LNCaP clone FGC (cell line): ENCODE data around the gene RPL39L.
A peak's percentile ranks its signal among the peaks of the same experiment; 100 is the strongest.

Experiments used
- DNase-seq: peaks from one replicate; pipeline ENCODE4 v3.0.0-alpha.2; 2011; ENCODE audit warnings: low read depth
- H3K4me3 ChIP-seq: 2 replicates; pipeline ENCODE4 v1.5.1; 2011; ENCODE audit warnings: mild to moderate bottlenecking, low read depth, low read length, control low read depth
- TF ChIP-seq, protein P1 (sequence below): IDR thresholded peaks from 2 replicates; pipeline ENCODE4 v1.5.1; 2012; ENCODE audit warnings: mild to moderate bottlenecking; ENCODE audit not compliant: control insufficient read depth, insufficient read depth; ENCODE audit errors: extremely low read depth

Gene RPL39L

GRCh38 chr3:187110156-187110555 lies 29.1 kb downstream of the RPL39L start:
- no peak for DNase-seq
- H3K4me3 ChIP-seq: no peak overlapping the region
- TF ChIP-seq, protein P1, sequence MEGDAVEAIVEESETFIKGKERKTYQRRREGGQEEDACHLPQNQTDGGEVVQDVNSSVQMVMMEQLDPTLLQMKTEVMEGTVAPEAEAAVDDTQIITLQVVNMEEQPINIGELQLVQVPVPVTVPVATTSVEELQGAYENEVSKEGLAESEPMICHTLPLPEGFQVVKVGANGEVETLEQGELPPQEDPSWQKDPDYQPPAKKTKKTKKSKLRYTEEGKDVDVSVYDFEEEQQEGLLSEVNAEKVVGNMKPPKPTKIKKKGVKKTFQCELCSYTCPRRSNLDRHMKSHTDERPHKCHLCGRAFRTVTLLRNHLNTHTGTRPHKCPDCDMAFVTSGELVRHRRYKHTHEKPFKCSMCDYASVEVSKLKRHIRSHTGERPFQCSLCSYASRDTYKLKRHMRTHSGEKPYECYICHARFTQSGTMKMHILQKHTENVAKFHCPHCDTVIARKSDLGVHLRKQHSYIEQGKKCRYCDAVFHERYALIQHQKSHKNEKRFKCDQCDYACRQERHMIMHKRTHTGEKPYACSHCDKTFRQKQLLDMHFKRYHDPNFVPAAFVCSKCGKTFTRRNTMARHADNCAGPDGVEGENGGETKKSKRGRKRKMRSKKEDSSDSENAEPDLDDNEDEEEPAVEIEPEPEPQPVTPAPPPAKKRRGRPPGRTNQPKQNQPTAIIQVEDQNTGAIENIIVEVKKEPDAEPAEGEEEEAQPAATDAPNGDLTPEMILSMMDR: no peak

GRCh38 chr3:187107989-187108388 lies 31.3 kb downstream of the RPL39L start:
- no peak overlapping the region for H3K4me3 ChIP-seq
- DNase-seq: no peak
- TF ChIP-seq, protein P1: no peak

- no peak overlapping the region for H3K4me3 ChIP-seq
- TF ChIP-seq, protein P1: no peak
- DNase-seq: no peak
Measured at GRCh38 chr3:187105700-187106099, 33.6 kb downstream of the RPL39L start.

- TF ChIP-seq, protein P1: no peak
Measured at GRCh38 chr3:187104933-187105332, 34.4 kb downstream of the RPL39L start.

DNA sequence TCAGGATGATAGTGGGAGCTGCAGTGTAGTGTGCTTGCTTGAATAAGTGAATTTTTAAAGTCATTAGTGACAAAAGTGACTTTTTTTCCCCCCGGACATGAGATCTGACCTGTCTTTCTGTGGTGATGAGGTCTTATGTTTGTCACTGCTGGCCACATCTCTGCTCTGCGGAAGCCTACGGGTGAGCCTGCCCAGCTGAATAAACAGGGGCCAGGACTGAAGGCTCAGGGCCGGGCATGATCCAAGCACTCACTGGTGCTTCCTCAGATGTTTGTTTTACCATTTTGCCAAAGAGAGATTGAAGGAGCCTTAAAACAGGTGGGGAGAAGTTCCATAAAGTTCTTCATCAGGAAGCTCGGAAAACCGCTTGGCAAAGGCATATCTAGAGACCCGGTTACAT lies 35.0 kb downstream of the RPL39L start:
- TF ChIP-seq, protein P1: no peak
- H3K4me3 ChIP-seq: no peak overlapping the region
- DNase-seq: peak; percentile 56

More at GRCh38 chr3:187104933-187105332, 34.4 kb downstream of the RPL39L start:
- H3K4me3 ChIP-seq: no peak overlapping the region
- no peak for DNase-seq

GRCh38 chr3:187103251-187103650 lies 36.0 kb downstream of the RPL39L start:
- DNase-seq: no peak
- H3K4me3 ChIP-seq: no peak overlapping the region
- TF ChIP-seq, protein P1: no peak

DNA sequence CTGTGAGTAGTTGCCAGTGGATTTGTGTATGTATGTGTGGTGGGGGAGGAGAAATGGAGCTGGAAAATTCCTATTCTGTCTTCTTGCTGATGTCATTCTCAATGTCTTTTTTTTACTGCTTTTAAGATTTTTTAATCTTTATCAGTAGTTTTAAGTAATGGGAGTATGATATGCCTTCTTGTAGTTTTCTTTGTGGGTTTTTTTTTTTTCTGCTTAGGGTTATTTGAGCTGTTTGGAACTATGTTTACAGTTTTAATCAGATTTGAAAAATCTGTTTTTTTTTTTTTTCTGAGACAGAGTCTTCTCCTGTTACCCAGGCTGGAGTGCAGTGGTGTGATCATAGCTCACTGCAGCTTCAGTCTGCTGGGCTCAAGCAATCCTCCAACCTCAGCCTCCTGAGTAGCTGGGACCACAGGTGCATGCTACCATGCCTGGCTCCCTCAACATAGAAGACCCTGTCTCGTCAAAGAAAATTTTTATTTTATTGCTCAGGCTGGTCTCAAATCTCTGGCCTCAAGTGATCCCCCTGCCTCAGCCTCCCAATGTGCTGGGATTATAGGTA lies 37.1 kb downstream of the RPL39L start:
- DNase-seq: no peak
- H3K4me3 ChIP-seq: no peak overlapping the region
- TF ChIP-seq, protein P1: no peak
